Endothelial cell of umbilical vein (primary cell): Measurements from ENCODE around the gene SLC29A3.

Experiments
- CTCF ChIP-seq, 2 donors: IDR thresholded peaks; 1 replicate in 1 of 2; 2 replicates in 1 of 2; pipeline ENCODE4 v1.5.1; 2011; ENCODE audit warnings: low read length in 2 of 2, mild to moderate bottlenecking in 2 of 2, moderate library complexity in 2 of 2, control low read depth in 1 of 2, inconsistent platforms in 1 of 2, low read depth in 1 of 2; ENCODE audit not compliant: insufficient read depth in 1 of 2; ENCODE audit errors: extremely low read depth in 1 of 2
- MYC ChIP-seq: IDR thresholded peaks from one replicate; pipeline ENCODE4 v1.6.1; 2011; ENCODE audit warnings: mild to moderate bottlenecking, low read depth, low read length

- no peak for TF ChIP-seq CTCF (IDR thresholded peaks at IDR 0.05; ENCODE audit: extremely low read depth in 1 of 2, insufficient read depth in 1 of 2, low read depth in 1 of 2, low read length in 2 of 2)
- no peak for TF ChIP-seq MYC
Observed at GRCh38 chr10:71343392-71343773, 24.3 kb downstream of the SLC29A3 start.
